OCI-LY3 (cell line): Measurements from ENCODE around the gene PLOD2.
A peak's percentile ranks its signal among the peaks of the same experiment; 100 is the strongest.

Experiments
- H2AFZ ChIP-seq: fragments of 200-600, 300-600 bp; shearing (Covaris generic); 2 replicates; pipeline ENCODE4 v1.6.0; 2014; ENCODE audit warnings: antibody characterized with exemption, low read depth, low read length
- H3K27ac ChIP-seq: fragments of 200-600, 300-600 bp; sonication (generic); 2 replicates; pipeline ENCODE4 v1.5.1; 2014; ENCODE audit warnings: mild to moderate bottlenecking, low read length, moderate library complexity, mixed read lengths
- H3K27me3 ChIP-seq: fragments of 200-600, 300-600 bp; sonication (generic); 2 replicates; pipeline ENCODE4 v1.6.1; 2014; ENCODE audit warnings: low read depth, low read length, mixed read lengths
- H3K36me3 ChIP-seq: fragments of 200-600, 300-600 bp; sonication (generic); replicated peaks from 2 replicates; pipeline ENCODE3; 2014; ENCODE audit warnings: low read depth, low read length, mixed read lengths
- H3K4me1 ChIP-seq: fragments of 300-600, 200-600 bp; sonication (generic); 2 replicates; pipeline ENCODE4 v1.6.1; 2014; ENCODE audit warnings: low read length, mixed read lengths
- H3K4me2 ChIP-seq: fragments of 200-600, 300-600 bp; sonication (generic); 2 replicates; pipeline ENCODE4 v1.6.1; 2014; ENCODE audit warnings: low read length, mixed read lengths
- H3K4me3 ChIP-seq: fragments of 300-600, 200-600 bp; sonication (generic); 2 replicates; pipeline ENCODE4 v1.5.1; 2014; ENCODE audit warnings: antibody characterized with exemption, mild to moderate bottlenecking, low read length, moderate library complexity
- H3K79me2 ChIP-seq: fragments of 300-600, 200-600 bp; shearing (Covaris generic); 2 replicates; pipeline ENCODE4 v1.6.1; 2014; ENCODE audit warnings: mild to moderate bottlenecking, low read length, mixed read lengths
- H3K9ac ChIP-seq: fragments of 300-600, 200-600 bp; shearing (Covaris generic); 2 replicates; pipeline ENCODE4 v1.6.0; 2014; ENCODE audit warnings: mild to moderate bottlenecking, low read length, moderate library complexity
- H3K9me3 ChIP-seq: fragments of 200-600, 300-600 bp; shearing (Covaris generic); 2 replicates; pipeline ENCODE4 v1.6.1; 2014; ENCODE audit warnings: low read length, mixed read lengths; ENCODE audit not compliant: insufficient read depth
- H4K20me1 ChIP-seq: fragments of 200-600, 300-600 bp; sonication (generic); 2 replicates; pipeline ENCODE4 v1.6.1; 2016; ENCODE audit warnings: low read length, mixed read lengths; ENCODE audit not compliant: insufficient read depth
- EZH2phosphoT487 ChIP-seq: fragments of 200-600 bp; shearing (Covaris generic); IDR thresholded peaks from 2 replicates; pipeline ENCODE4 v1.6.1; 2018; ENCODE audit warnings: antibody characterized with exemption, mixed run types, low read depth
- TF ChIP-seq, protein P1 (sequence below): fragments of 200-600, 300-600 bp; sonication (generic); IDR thresholded peaks from 2 replicates; pipeline ENCODE4 v1.5.1; 2014; ENCODE audit warnings: antibody characterized with exemption, low read length, low read depth

The PLOD2 gene

DNA sequence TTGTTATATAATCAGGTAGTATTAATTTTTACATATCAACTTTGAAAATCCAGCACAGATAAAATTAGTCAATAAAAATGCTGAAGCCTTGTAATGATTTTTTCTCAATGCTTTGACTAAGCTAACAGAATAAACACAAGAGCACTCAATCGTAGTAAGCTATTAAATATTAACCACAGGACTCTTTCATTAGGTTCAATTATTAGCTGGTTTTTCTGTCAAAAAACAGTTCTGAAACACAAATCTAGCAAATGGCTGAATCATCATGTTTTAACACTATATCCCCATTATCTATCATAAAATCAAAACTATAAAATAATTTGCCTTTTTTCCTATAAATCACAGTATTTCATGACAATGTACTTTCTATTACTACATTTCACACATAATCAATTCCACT lies 69.6 kb downstream of the PLOD2 start:
- H3K36me3 ChIP-seq = no peaks in the 10 kb centered on the region
- no peaks in the 10 kb centered on the region for H3K27me3 ChIP-seq
- H3K4me3 ChIP-seq = peak overlapping the region; percentile 10
- TF ChIP-seq, protein P1, sequence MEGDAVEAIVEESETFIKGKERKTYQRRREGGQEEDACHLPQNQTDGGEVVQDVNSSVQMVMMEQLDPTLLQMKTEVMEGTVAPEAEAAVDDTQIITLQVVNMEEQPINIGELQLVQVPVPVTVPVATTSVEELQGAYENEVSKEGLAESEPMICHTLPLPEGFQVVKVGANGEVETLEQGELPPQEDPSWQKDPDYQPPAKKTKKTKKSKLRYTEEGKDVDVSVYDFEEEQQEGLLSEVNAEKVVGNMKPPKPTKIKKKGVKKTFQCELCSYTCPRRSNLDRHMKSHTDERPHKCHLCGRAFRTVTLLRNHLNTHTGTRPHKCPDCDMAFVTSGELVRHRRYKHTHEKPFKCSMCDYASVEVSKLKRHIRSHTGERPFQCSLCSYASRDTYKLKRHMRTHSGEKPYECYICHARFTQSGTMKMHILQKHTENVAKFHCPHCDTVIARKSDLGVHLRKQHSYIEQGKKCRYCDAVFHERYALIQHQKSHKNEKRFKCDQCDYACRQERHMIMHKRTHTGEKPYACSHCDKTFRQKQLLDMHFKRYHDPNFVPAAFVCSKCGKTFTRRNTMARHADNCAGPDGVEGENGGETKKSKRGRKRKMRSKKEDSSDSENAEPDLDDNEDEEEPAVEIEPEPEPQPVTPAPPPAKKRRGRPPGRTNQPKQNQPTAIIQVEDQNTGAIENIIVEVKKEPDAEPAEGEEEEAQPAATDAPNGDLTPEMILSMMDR = no peak
- TF ChIP-seq EZH2phosphoT487 = no peak
- peaks cover 22% of the 10 kb centered on the region for H3K4me1 ChIP-seq
- no peaks in the 10 kb centered on the region for H3K9me3 ChIP-seq
- H3K4me2 ChIP-seq = peak overlapping the region; percentile 50
- no peaks in the 10 kb centered on the region for H3K79me2 ChIP-seq
- H2AFZ ChIP-seq = peak overlapping the region; percentile 53; the same call in 1 of the 2 replicates
- H4K20me1 ChIP-seq = no peaks in the 10 kb centered on the region
- no peak overlapping the region for H3K27ac ChIP-seq
- H3K9ac ChIP-seq = no peak overlapping the region

DNA sequence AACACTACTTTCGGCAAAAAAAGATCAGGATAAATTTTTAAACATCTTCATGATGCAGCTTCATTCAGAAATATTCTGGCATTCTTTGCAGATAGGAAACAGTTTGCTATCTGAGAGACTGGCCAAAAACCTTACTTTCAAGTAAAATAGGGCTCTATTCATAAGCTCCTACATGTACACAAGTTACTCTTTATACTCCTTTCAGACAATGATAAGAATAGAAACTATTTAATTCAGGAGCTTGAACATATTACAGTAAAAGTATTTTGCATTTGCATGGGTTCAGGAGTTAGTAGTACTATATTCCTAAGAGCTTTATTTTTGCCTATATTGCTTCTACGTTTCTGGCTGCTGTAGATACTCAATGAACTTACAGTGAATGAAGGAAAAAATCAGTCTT lies 70.5 kb downstream of the PLOD2 start:
- no peaks in the 10 kb centered on the region for H4K20me1 ChIP-seq
- H3K4me2 ChIP-seq = peak overlapping the region; percentile 50
- peaks cover 22% of the 10 kb centered on the region for H3K4me1 ChIP-seq
- no peaks in the 10 kb centered on the region for H3K27me3 ChIP-seq
- TF ChIP-seq, protein P1 = no peak
- no peak for TF ChIP-seq EZH2phosphoT487
- H3K9ac ChIP-seq = no peak overlapping the region
- no peaks in the 10 kb centered on the region for H3K9me3 ChIP-seq
- H2AFZ ChIP-seq = peak overlapping the region; percentile 19; the same call in 1 of the 2 replicates
- H3K36me3 ChIP-seq = no peaks in the 10 kb centered on the region
- H3K27ac ChIP-seq = no peak overlapping the region
- H3K79me2 ChIP-seq = no peaks in the 10 kb centered on the region
- peak overlapping the region; percentile 9; the same call in 1 of the 2 replicates for H3K4me3 ChIP-seq

DNA sequence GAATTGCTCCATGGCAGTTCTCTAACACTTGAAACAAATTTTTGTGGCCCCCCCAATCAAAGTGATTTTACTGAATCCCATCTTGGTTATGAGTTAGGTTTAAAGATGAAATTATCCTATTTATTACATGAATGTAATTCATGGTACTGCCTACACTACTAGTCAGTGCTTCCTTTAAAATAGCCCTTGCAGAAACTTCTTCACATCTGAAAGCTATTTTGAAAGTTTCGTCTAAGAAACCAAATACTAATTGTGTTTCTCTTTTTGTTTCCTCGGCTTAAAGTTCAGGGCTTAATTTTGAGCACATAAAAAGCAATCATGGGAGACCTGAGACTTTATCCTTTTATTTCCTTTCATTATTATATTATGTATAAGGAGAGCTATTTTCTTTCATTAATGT lies 72.1 kb downstream of the PLOD2 start:
- no peak overlapping the region for H2AFZ ChIP-seq
- no peaks in the 10 kb centered on the region for H3K36me3 ChIP-seq
- peaks cover 22% of the 10 kb centered on the region for H3K4me1 ChIP-seq
- TF ChIP-seq, protein P1 = no peak
- TF ChIP-seq EZH2phosphoT487 = no peak
- H3K9me3 ChIP-seq = no peaks in the 10 kb centered on the region
- H3K4me3 ChIP-seq = no peak overlapping the region
- no peaks in the 10 kb centered on the region for H3K79me2 ChIP-seq
- H3K27me3 ChIP-seq = no peaks in the 10 kb centered on the region
- H3K9ac ChIP-seq = no peak overlapping the region
- no peak overlapping the region for H3K4me2 ChIP-seq
- no peak overlapping the region for H3K27ac ChIP-seq
- H4K20me1 ChIP-seq = no peaks in the 10 kb centered on the region

DNA sequence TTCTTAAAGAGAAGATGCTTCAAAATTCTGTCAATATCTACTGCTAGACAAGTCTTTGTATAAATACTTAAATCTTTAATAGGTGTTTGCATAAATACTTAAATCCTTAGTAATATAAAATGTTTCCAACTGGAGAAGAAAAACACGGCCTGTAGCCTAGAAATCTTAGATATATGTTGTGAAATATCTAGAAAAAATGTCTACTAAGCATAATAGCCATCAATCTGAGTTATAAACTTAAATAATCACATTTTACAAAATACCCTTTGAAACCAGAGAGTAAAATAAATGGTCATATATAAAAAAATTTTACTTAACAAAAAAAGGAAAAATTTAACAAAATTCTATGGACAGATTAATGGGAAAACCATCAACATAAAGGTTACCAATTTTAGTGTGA lies 73.9 kb downstream of the PLOD2 start:
- no peaks in the 10 kb centered on the region for H3K27me3 ChIP-seq
- no peak overlapping the region for H3K4me3 ChIP-seq
- peaks cover 19% of the 10 kb centered on the region for H3K4me1 ChIP-seq
- no peak overlapping the region for H3K4me2 ChIP-seq
- H4K20me1 ChIP-seq = no peaks in the 10 kb centered on the region
- no peak overlapping the region for H3K9ac ChIP-seq
- H3K36me3 ChIP-seq = no peaks in the 10 kb centered on the region
- H3K79me2 ChIP-seq = no peaks in the 10 kb centered on the region
- TF ChIP-seq, protein P1 = no peak
- no peak for TF ChIP-seq EZH2phosphoT487
- no peaks in the 10 kb centered on the region for H3K9me3 ChIP-seq
- no peak overlapping the region for H3K27ac ChIP-seq
- H2AFZ ChIP-seq = no peak overlapping the region
